GM18502 (cell line): Measurements from ENCODE around the gene SPSB1.

ENCODE experiments used
- ATAC-seq: cut with Tn5 transposase; IDR thresholded peaks from one replicate; pipeline ENCODE4 v1.9.1; 2021; ENCODE audit warnings: mild to moderate bottlenecking; ENCODE audit not compliant: unreplicated experiment, poor library complexity

The SPSB1 gene

GRCh38 chr1:9340172-9340854 is 47.6 kb downstream of the SPSB1 start:
- no peak for ATAC-seq

GRCh38 chr1:9340864-9341263 is 48.2 kb downstream of the SPSB1 start:
- no peak for ATAC-seq

DNA sequence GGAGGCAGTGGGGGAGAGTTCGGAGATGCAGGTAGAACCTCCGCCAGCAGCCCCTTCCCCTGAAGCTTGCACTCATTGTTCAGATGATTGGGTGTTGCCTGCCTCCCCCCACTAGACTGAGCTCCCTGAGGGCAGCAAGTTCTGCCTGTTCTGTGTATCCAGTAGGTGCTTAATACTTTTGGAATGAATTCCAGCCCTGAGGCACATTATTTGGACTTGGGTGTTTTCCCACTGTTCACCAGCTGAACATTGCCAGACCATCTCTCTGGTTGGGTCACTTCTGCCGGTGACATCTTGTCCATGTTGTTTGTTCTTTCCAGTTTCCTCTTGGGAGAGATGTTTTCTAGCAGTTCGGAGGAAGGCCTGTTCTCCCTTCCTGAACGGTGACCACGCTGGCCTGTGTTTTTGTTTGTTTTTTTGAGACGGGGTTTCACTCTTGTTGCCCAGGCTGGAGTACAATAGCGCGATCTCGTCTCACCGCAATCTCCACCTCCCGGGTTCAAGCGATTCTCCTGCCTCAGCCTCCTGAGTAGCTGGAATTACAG is 48.7 kb downstream of the SPSB1 start:
- ATAC-seq: no peak

DNA sequence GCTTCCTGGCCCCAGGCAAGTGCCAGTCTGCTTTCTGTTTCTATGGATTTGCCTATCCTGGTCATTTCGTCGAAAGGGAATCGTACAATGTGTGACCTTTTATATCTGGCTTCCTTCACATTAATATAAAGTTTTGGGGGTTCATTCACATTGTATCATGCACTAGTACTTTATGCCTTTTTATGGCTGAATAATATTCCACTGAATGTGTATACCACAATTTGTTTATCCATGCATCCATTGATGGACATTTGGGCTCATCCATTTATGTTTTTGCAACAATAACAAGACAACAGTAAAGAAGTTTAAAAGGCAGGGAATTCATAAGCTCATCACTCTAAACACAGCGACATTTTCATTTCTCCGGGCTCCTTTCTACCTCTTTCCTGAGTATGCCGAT is 50.6 kb downstream of the SPSB1 start:
- ATAC-seq: no peak

- ATAC-seq: no peak
Measured at GRCh38 chr1:9344426-9345200, 51.9 kb downstream of the SPSB1 start.

GRCh38 chr1:9345471-9345870 is 52.8 kb downstream of the SPSB1 start:
- no peak for ATAC-seq

DNA sequence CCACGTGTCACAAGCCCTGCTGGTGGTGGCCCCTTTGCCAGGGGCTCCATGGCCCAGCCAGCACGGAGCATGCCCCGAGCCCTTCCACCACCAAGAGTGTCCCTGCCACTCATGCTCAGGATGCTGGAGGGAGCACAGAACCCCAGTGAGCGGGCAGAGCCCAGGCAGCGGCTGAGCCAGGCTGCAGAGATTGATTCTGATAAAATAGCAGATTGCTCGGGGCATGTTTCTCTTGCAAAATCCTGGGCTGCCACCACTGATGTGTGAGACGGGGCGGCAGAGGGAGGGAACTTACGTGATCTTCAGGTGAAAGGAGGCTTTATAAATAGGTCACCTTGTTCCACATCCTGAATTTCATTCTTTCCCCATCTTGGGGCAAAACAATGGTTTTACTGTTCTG is 53.2 kb downstream of the SPSB1 start:
- no peak for ATAC-seq

DNA sequence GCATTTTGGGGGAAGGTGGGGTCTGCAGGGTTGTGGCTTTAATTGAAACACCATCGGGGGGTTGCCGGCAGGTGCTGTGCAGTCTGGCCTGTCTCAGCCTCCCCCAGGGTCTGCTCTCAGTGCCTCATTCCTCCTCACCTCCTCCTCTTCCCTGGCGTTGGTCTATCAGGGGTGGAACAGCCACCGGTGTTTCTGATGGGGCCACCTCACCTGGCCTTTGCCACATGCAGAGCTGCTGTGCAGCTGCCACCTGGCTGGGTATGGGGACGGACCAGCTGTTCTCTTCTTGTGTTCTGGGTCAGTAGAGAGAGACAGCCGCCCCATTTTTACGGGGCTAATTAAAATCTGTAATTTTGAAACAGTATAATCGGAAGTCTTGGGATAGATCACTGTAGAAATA is 53.9 kb downstream of the SPSB1 start:
- no peak for ATAC-seq

GRCh38 chr1:9347095-9347850 is 54.6 kb downstream of the SPSB1 start:
- ATAC-seq: no peak

- no peak for ATAC-seq
Measured at GRCh38 chr1:9349331-9349851, 56.7 kb downstream of the SPSB1 start.

DNA sequence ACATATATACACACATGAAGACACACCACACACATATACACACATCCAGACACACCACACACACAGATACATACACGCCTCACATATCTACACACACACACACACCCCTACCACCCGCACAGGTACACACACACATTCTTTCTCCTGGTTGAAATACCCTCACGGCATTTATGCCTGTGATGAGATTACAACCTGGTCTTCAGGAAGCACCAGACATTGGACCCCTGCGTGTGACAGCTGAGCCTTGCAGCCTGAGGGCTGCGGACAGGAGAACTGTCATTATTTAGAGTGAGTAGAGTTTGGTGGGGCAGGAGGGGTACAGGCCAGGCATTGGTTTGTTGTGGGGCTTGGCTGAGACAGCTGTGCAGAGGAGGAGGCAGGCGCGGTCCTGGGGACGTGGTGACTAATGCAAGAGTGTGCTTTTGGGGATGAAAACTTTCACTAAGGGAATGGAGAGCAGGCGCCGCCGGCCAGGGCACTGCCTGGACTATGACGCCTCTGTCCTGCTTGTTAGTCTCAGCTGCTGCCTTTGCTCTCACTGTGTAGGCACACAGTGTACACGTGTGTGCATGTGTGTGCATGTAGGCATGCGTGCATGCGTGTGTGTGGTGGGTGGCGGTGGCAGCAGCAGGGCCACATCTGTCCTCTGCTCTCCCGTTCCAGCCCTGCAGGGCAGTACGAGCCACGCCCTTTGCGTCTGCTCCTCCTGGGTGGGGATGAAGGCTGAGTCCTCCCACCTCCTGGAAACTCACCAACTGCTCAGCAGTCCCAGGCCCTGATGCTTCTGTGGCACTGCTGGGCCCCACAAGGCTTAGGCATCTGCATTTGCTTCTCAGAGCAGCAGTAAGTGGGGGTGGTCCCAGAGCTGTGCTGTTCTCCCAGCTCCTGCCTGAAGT is 57.6 kb downstream of the SPSB1 start:
- ATAC-seq: no peak

DNA sequence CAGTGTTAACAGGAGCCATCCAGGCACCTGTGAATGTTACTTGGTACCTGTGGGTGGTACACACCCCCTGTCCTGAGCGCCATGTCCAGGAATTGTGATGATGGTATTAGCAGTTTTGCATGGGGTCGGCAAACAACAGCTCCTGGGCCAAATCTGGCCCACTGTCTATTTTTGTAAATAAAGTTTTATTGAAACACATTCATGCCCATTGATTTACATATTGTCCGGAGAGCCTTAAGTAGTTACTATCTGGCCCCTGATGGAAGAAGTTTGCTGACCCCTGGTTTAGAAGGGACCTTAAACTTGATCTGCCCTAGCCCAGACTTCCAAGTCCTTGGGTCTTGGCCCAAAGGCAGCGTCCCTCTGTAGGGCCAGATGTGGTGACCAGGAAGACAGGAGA is 58.3 kb downstream of the SPSB1 start:
- no peak for ATAC-seq

DNA sequence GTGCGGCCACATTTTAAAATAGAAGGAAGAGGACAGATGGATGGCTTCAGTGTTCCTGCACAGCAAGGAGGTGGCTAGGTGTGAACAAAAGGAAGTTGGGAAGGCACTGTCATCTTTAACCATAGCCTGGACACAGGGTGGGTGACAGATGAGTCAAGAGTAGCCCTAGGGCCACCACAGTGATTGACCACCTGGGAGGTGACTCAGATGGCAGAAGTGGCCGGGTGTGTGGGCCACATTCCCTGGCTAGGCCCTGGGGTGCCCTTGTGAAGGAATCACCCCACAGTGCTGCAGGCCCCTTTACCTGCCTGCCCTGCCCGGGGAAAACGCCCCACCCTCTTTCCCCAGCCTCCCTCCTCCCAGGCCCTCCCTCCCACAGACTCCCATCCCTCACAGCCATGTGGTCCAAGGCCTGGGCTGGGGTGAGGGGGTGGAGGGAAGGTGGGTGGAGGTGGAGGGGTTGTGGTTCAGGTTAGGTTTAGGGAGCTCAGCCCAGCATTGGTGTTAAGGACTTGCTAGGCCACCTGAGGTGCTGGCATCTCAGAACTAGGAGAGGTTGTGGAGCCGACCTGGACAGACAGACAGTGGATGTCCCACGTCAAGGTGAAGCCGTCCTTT is 59.1 kb downstream of the SPSB1 start:
- no peak for ATAC-seq

DNA sequence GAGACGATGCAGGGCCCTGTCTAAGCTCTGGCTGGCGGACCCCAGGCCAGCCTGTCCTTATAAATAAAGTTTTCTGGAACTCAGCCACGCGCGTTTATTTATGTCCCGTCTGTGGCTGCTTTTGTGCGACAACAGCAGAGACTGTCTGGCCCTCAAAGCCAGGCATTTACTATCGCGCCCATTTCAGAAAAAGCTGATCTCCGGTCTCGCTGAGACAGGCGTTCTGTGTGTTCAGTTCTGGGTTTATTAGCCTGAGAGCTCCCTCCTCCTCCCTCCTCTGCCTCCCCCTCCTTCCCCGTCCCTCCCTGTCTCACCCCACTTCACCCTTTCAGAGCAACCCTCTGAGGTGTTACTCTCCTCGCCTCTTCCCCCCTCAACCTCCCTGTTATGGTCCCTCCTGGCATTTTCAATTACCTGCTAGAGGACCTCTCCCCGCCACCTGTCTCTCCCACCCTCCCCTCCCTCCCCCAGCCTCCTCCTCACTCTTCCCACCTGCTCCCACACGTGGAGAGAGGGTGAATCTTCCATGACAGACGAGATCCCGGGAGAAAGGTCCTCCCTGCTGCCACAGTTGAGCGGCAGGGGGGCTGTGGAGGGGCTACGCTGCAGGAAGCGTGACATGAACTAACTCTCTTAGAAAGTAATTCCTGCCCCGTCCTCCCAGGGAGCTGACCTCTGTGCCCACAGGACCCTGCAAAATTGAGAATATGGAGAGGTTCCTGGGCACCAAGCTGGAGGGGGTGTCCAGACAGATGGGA is 59.9 kb downstream of the SPSB1 start:
- no peak for ATAC-seq

GRCh38 chr1:9355503-9355902 is 62.8 kb downstream of the SPSB1 start:
- ATAC-seq: no peak

DNA sequence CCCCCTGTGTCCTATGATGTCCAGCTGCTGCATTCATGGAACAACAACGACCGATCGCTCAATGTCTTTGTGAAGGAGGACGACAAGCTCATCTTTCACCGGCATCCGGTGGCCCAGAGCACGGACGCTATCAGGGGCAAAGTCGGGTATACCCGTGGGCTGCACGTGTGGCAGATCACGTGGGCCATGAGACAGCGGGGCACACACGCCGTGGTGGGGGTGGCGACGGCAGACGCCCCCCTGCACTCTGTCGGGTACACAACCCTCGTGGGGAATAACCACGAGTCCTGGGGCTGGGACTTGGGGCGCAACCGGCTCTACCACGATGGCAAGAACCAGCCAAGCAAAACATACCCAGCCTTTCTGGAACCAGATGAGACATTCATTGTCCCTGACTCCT is 63.3 kb downstream of the SPSB1 start:
- no peak for ATAC-seq

DNA sequence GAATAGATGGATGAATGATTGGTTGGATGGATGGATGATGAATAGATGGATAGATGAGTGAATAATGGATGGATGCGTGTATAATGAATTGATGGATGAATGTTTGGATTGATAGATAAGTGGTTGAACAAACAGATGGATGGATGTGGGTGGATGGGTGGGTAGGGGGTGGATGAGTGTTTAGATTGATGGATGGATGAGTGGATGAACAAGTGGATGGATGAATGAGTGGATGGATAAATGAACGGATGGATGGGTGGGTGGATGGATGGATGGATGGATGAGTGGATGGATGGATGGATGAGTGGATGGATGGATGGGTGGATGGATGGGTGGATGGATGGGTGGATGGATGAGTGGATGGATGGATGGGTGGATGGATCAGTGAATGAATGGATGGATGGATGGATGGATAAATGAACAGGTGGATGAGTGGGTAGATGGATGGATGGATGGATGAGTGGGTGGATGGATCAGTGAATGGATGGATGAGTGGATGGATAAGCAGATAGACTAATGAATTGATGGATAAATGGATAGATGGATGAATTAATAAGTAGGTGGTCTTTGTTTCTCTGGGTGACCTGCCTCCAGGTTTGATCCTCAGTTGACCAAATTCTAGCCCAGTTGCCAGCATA is 64.3 kb downstream of the SPSB1 start:
- no peak for ATAC-seq

DNA sequence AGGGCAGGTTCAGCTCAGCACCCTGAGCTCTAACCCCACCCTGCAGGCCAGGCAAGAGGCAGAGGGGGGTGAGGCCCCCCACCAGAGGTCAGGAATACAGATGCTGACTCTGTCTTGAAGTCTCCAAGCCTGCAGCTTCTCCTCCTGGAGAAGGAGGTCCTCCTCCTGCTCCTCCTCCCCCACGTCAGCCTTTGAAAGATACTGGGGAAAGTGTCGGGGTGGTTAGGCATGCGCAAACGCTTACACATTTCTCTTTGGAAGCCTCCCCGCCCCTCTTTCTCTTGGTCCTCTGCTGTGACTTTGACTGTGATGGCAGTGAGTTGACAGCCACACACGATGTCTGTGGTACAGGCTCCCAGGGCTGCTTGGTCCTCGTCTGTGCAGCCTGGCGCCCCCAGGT is 65.3 kb downstream of the SPSB1 start:
- ATAC-seq: no peak
